Measurements from ENCODE around the gene GNPTAB.

GNPTAB gene

DNA sequence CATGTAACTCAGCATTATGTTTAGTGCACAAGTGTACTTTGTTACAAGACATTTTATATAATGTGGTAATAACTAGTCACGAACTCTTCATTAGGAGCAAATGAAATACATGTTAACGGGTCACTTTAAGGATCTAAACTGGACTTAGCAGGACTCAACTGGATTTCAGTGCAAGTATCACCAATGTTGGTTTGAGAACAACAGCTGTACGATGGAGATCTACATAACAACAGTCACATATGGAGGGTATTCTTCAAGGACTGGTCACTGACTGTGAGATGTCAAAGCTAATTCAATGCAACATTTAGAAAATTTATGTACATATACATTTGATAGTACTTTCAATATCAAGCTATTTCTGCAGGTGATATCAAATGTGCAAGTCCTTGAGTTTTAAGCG lies 69.0 kb downstream of the GNPTAB start:
- ChIA-PET POLR2A (ENCODE audit: low non-redundant PET) (no interaction called here), CTCF (interaction anchor here (0.5 kb wide), 1 partner anchor 178 kb away, joined by 3 read pairs; no protein-coding TSS in a partner anchor)
- no peak for TF ChIP-seq CTCF (conservative IDR thresholded peaks at IDR 0.05; ENCODE audit: low read depth)
- H3K27ac ChIP-seq = no peak overlapping the region
- no peak for DNase-seq (ENCODE audit: low spot score)

GRCh38 chr12:101761350-101761749 lies 69.4 kb downstream of the GNPTAB start:
- POLR2A ChIA-PET (ENCODE audit: low non-redundant PET) = no interaction called here
- DNase-seq (ENCODE audit: low spot score) = no peak
- TF ChIP-seq CTCF (conservative IDR thresholded peaks at IDR 0.05; ENCODE audit: low read depth) = no peak
- no peak overlapping the region for H3K27ac ChIP-seq
- CTCF ChIA-PET = interaction anchor here (0.7 kb wide), 1 partner anchor 119 kb away, joined by 3 read pairs; no protein-coding TSS in a partner anchor

GRCh38 chr12:101759396-101760047 lies 71.2 kb downstream of the GNPTAB start:
- ChIA-PET POLR2A (ENCODE audit: low non-redundant PET) (interaction anchor here (0.6 kb wide), 1 partner anchor 189 kb away, joined by 3 read pairs; no protein-coding TSS in a partner anchor), CTCF (interaction anchor here (0.6 to 1.2 kb wide), 13 partner anchors 12 to 361 kb away, joined by 3 to 7 read pairs (median 3); partner anchors contain the start of gene GNPTAB)
- TF ChIP-seq CTCF (conservative IDR thresholded peaks at IDR 0.05; ENCODE audit: low read depth) = peak; percentile 78
- peak; percentile 58 for DNase-seq (ENCODE audit: low spot score)
- no peak overlapping the region for H3K27ac ChIP-seq

- no peak for DNase-seq (ENCODE audit: low spot score)
- POLR2A ChIA-PET (ENCODE audit: low non-redundant PET) = no interaction called here
- H3K27ac ChIP-seq = no peak overlapping the region
- TF ChIP-seq CTCF (conservative IDR thresholded peaks at IDR 0.05; ENCODE audit: low read depth) = no peak
- CTCF ChIA-PET = no interaction called here
Observed at GRCh38 chr12:101750152-101750551, 80.6 kb downstream of the GNPTAB start.

DNA sequence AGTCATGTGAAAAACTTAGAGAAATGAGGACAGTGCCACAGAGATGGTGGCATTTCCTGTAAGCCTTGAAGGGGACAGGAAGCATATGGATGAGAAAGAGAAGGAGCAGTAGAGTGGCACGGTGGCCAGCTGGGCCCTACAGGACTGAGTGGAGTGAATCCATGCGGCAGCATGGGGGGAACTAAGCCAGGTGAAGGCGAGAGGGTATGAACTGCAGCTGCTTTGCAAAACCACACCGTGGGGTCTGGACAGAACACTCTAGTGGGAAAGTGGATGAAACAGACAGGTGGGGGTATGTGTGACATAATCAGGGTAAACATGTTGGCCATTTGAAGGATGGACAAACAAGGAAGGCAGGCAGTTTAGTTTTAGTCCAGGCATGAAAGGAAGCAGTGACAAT lies 81.1 kb downstream of the GNPTAB start:
- ChIA-PET CTCF (no interaction called here), POLR2A (ENCODE audit: low non-redundant PET) (no interaction called here)
- no peak for DNase-seq (ENCODE audit: low spot score)
- H3K27ac ChIP-seq = no peak overlapping the region
- TF ChIP-seq CTCF (conservative IDR thresholded peaks at IDR 0.05; ENCODE audit: low read depth) = no peak

DNA sequence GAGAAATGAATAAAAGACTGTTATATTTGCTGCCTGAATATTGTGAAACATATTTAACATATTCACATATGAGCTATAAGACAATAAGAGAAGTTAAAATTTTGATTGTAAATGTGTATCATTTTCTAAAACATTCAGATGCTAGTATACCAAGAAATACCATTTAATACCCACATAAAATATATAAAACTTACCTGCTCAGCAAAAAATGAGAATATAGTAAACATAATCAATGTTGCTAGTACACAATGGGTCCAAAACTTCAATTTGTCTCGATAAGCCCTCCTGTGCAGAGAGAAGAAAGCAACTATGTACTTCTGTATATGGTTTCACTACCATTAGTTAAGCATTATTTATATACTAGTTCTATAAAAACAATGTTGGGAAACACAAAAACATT lies 81.9 kb downstream of the GNPTAB start:
- ChIA-PET POLR2A (ENCODE audit: low non-redundant PET) (no interaction called here), CTCF (no interaction called here)
- no peak overlapping the region for H3K27ac ChIP-seq
- TF ChIP-seq CTCF (conservative IDR thresholded peaks at IDR 0.05; ENCODE audit: low read depth) = no peak
- no peak for DNase-seq (ENCODE audit: low spot score)
